Measurements from ENCODE around the gene ACTG2.

DNA sequence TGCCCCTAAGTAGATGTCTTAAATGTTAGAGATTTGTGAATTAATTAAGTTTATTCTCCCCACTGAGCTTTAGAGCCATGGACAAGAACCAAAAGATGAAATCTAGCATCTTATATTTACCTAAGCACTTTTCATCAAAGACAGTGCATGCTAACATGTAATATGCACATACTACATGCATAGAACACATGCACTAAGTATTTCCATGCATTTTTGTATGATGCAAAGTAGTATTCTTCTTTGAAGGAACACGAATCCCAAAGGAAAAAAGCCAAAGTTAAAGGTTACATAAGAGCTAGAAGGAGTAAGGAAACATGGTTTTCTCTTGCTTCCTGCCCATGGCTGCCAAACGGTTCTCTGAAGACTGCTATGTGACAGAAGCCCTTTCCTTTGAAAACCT is 48.7 kb upstream of the ACTG2 start:
- TF ChIP-seq, protein P1, sequence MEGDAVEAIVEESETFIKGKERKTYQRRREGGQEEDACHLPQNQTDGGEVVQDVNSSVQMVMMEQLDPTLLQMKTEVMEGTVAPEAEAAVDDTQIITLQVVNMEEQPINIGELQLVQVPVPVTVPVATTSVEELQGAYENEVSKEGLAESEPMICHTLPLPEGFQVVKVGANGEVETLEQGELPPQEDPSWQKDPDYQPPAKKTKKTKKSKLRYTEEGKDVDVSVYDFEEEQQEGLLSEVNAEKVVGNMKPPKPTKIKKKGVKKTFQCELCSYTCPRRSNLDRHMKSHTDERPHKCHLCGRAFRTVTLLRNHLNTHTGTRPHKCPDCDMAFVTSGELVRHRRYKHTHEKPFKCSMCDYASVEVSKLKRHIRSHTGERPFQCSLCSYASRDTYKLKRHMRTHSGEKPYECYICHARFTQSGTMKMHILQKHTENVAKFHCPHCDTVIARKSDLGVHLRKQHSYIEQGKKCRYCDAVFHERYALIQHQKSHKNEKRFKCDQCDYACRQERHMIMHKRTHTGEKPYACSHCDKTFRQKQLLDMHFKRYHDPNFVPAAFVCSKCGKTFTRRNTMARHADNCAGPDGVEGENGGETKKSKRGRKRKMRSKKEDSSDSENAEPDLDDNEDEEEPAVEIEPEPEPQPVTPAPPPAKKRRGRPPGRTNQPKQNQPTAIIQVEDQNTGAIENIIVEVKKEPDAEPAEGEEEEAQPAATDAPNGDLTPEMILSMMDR (IDR thresholded peaks at IDR 0.05): no peak
- no peak for TF ChIP-seq EP300 (IDR thresholded peaks at IDR 0.05; ENCODE audit: low read depth)
- TF ChIP-seq POLR2A (IDR thresholded peaks at IDR 0.05): no peak

Data from transverse colon (tissue), 3 donors.